ENCODE results near the gene QTRT2.

QTRT2 gene

GRCh38 chr3:114060906-114061655 lies 4.5 kb downstream of the QTRT2 start:
- Histone ChIP-seq H2BK120ac (ENCODE audit: low read depth, low read length) (no peak overlapping the region), H4K91ac (ENCODE audit: low read depth, low read length, poor library complexity) (no peak overlapping the region), H4K8ac (ENCODE audit: low read depth, low read length) (no peak overlapping the region), H2AK5ac (ENCODE audit: low read depth, low read length) (no peak overlapping the region), H3K9ac (ENCODE audit: low read depth, low read length, poor library complexity) (no peak overlapping the region), H3K27ac (replicated peaks; ENCODE audit: low read length) (no peak overlapping the region), H2BK5ac (ENCODE audit: low read length) (no peak overlapping the region), H3K27me3 (ENCODE audit: control insufficient read depth in 3 of 3, insufficient read depth in 3 of 3, low read depth in 1 of 3, low read length in 3 of 3) (no peaks in the 10 kb centered on the region), H3K36me3 (replicated peaks in 1 of 2; ENCODE audit: control insufficient read depth in 2 of 2, insufficient read depth in 2 of 2, low read length in 2 of 2) (peaks cover 4 to 35% of the 10 kb centered on the region in 2 donors), H3K4me3 (ENCODE audit: low read length in 2 of 2) (no peak overlapping the region), H3K14ac (ENCODE audit: low read length) (no peak overlapping the region), H3K79me1 (ENCODE audit: low read depth, low read length) (no peaks in the 10 kb centered on the region), H2BK15ac (ENCODE audit: low read length) (no peak overlapping the region), H2AFZ (ENCODE audit: low read length) (no peak overlapping the region), H2BK12ac (ENCODE audit: low read length) (no peak overlapping the region), H3K23ac (ENCODE audit: low read depth, low read length, poor library complexity) (no peak overlapping the region), H3K4ac (ENCODE audit: low read length) (no peak overlapping the region), H3K18ac (ENCODE audit: low read length) (no peak overlapping the region), H3K4me2 (ENCODE audit: insufficient read depth, low read length, poor library complexity, severe bottlenecking) (no peak overlapping the region), H3K4me1 (ENCODE audit: control insufficient read depth in 2 of 2, insufficient read depth in 1 of 2, low read depth in 1 of 2, low read length in 2 of 2) (peaks cover 0 to 4% of the 10 kb centered on the region in 2 donors), H3K9me3 (replicated peaks in 1 of 2; ENCODE audit: control insufficient read depth in 2 of 2, insufficient read depth in 1 of 2, low read depth in 1 of 2, low read length in 2 of 2) (no peaks in the 10 kb centered on the region)
- no CpG with 5 or more reads among the region's 8 CpGs for WGBS, 2 donors (ENCODE audit: extremely low coverage in 2 of 2, insufficient read length in 2 of 2, insufficient replicate concordance in 1 of 2)
- DNase-seq (ENCODE audit: low spot score), result no peak

- no peak overlapping the region for H2AFZ ChIP-seq (ENCODE audit: low read length)
- no peak overlapping the region for H3K18ac ChIP-seq (ENCODE audit: low read length)
- no peak overlapping the region for H2BK5ac ChIP-seq (ENCODE audit: low read length)
- no peak overlapping the region for H3K4me2 ChIP-seq (ENCODE audit: insufficient read depth, low read length, poor library complexity, severe bottlenecking)
- no CpG with 5 or more reads among the region's 4 CpGs for WGBS, 2 donors (ENCODE audit: extremely low coverage in 2 of 2, insufficient read length in 2 of 2, insufficient replicate concordance in 1 of 2)
- no peak overlapping the region for H4K8ac ChIP-seq (ENCODE audit: low read depth, low read length)
- H2BK120ac ChIP-seq (ENCODE audit: low read depth, low read length), result no peak overlapping the region
- no peak overlapping the region for H2AK5ac ChIP-seq (ENCODE audit: low read depth, low read length)
- peaks cover 11 to 80% of the 10 kb centered on the region in 2 donors for H3K36me3 ChIP-seq (replicated peaks in 1 of 2; ENCODE audit: control insufficient read depth in 2 of 2, insufficient read depth in 2 of 2, low read length in 2 of 2)
- peaks cover 1 to 4% of the 10 kb centered on the region in 2 donors for H3K4me1 ChIP-seq (ENCODE audit: control insufficient read depth in 2 of 2, insufficient read depth in 1 of 2, low read depth in 1 of 2, low read length in 2 of 2)
- H3K4me3 ChIP-seq (ENCODE audit: low read length in 2 of 2), result no peak overlapping the region
- no peak overlapping the region for H4K91ac ChIP-seq (ENCODE audit: low read depth, low read length, poor library complexity)
- H3K79me1 ChIP-seq (ENCODE audit: low read depth, low read length), result no peaks in the 10 kb centered on the region
- no peak overlapping the region for H2BK15ac ChIP-seq (ENCODE audit: low read length)
- H3K9me3 ChIP-seq (replicated peaks in 1 of 2; ENCODE audit: control insufficient read depth in 2 of 2, insufficient read depth in 1 of 2, low read depth in 1 of 2, low read length in 2 of 2), result no peaks in the 10 kb centered on the region
- no peak overlapping the region for H3K14ac ChIP-seq (ENCODE audit: low read length)
- no peak overlapping the region for H3K27ac ChIP-seq (replicated peaks; ENCODE audit: low read length)
- H3K4ac ChIP-seq (ENCODE audit: low read length), result no peak overlapping the region
- no peak overlapping the region for H2BK12ac ChIP-seq (ENCODE audit: low read length)
- no peak overlapping the region for H3K9ac ChIP-seq (ENCODE audit: low read depth, low read length, poor library complexity)
- H3K23ac ChIP-seq (ENCODE audit: low read depth, low read length, poor library complexity), result no peak overlapping the region
- H3K27me3 ChIP-seq (ENCODE audit: control insufficient read depth in 3 of 3, insufficient read depth in 3 of 3, low read depth in 1 of 3, low read length in 3 of 3), result no peaks in the 10 kb centered on the region
- DNase-seq (ENCODE audit: low spot score), result no peak
Observed at GRCh38 chr3:114067804-114068203, 11.3 kb downstream of the QTRT2 start.

GRCh38 chr3:114068336-114068735 lies 11.8 kb downstream of the QTRT2 start:
- H2BK12ac ChIP-seq (ENCODE audit: low read length), result no peak overlapping the region

GRCh38 chr3:114071786-114072185 lies 15.2 kb downstream of the QTRT2 start:
- H3K4me2 ChIP-seq (ENCODE audit: insufficient read depth, low read length, poor library complexity, severe bottlenecking), result no peak overlapping the region
- no peak overlapping the region for H3K18ac ChIP-seq (ENCODE audit: low read length)
- H2BK15ac ChIP-seq (ENCODE audit: low read length), result no peak overlapping the region
- no peak overlapping the region for H2AK5ac ChIP-seq (ENCODE audit: low read depth, low read length)
- H3K23ac ChIP-seq (ENCODE audit: low read depth, low read length, poor library complexity), result no peak overlapping the region
- no CpG with 5 or more reads among the region's 1 CpG for WGBS, 2 donors (ENCODE audit: extremely low coverage in 2 of 2, insufficient read length in 2 of 2, insufficient replicate concordance in 1 of 2)
- H2BK5ac ChIP-seq (ENCODE audit: low read length), result no peak overlapping the region
- peaks cover 1 to 4% of the 10 kb centered on the region in 2 donors for H3K4me1 ChIP-seq (ENCODE audit: control insufficient read depth in 2 of 2, insufficient read depth in 1 of 2, low read depth in 1 of 2, low read length in 2 of 2)
- H3K4me3 ChIP-seq (ENCODE audit: low read length in 2 of 2), result no peak overlapping the region
- H3K79me1 ChIP-seq (ENCODE audit: low read depth, low read length), result no peaks in the 10 kb centered on the region
- no peaks in the 10 kb centered on the region for H3K27me3 ChIP-seq (ENCODE audit: control insufficient read depth in 3 of 3, insufficient read depth in 3 of 3, low read depth in 1 of 3, low read length in 3 of 3)
- no peak overlapping the region for H4K8ac ChIP-seq (ENCODE audit: low read depth, low read length)
- no peaks in the 10 kb centered on the region for H3K9me3 ChIP-seq (replicated peaks in 1 of 2; ENCODE audit: control insufficient read depth in 2 of 2, insufficient read depth in 1 of 2, low read depth in 1 of 2, low read length in 2 of 2)
- peaks cover 18 to 100% of the 10 kb centered on the region in 2 donors for H3K36me3 ChIP-seq (replicated peaks in 1 of 2; ENCODE audit: control insufficient read depth in 2 of 2, insufficient read depth in 2 of 2, low read length in 2 of 2)
- no peak overlapping the region for H2BK12ac ChIP-seq (ENCODE audit: low read length)
- no peak overlapping the region for H3K9ac ChIP-seq (ENCODE audit: low read depth, low read length, poor library complexity)
- DNase-seq (ENCODE audit: low spot score), result no peak
- H3K14ac ChIP-seq (ENCODE audit: low read length), result no peak overlapping the region
- H3K4ac ChIP-seq (ENCODE audit: low read length), result no peak overlapping the region
- no peak overlapping the region for H2AFZ ChIP-seq (ENCODE audit: low read length)
- H3K27ac ChIP-seq (replicated peaks; ENCODE audit: low read length), result no peak overlapping the region
- no peak overlapping the region for H2BK120ac ChIP-seq (ENCODE audit: low read depth, low read length)
- H4K91ac ChIP-seq (ENCODE audit: low read depth, low read length, poor library complexity), result no peak overlapping the region

More at GRCh38 chr3:114068336-114068735, 11.8 kb downstream of the QTRT2 start:
- no peak overlapping the region for H2AFZ ChIP-seq (ENCODE audit: low read length)
- H4K91ac ChIP-seq (ENCODE audit: low read depth, low read length, poor library complexity), result no peak overlapping the region
- no peaks in the 10 kb centered on the region for H3K9me3 ChIP-seq (replicated peaks in 1 of 2; ENCODE audit: control insufficient read depth in 2 of 2, insufficient read depth in 1 of 2, low read depth in 1 of 2, low read length in 2 of 2)
- H3K9ac ChIP-seq (ENCODE audit: low read depth, low read length, poor library complexity), result no peak overlapping the region
- no peak overlapping the region for H2BK15ac ChIP-seq (ENCODE audit: low read length)
- no peak for DNase-seq (ENCODE audit: low spot score)
- H3K4me1 ChIP-seq (ENCODE audit: control insufficient read depth in 2 of 2, insufficient read depth in 1 of 2, low read depth in 1 of 2, low read length in 2 of 2), result peaks cover 1 to 4% of the 10 kb centered on the region in 2 donors
- no peak overlapping the region for H3K14ac ChIP-seq (ENCODE audit: low read length)
- H2BK5ac ChIP-seq (ENCODE audit: low read length), result no peak overlapping the region
- H2AK5ac ChIP-seq (ENCODE audit: low read depth, low read length), result no peak overlapping the region
- no peak overlapping the region for H3K18ac ChIP-seq (ENCODE audit: low read length)
- peaks cover 13 to 85% of the 10 kb centered on the region in 2 donors for H3K36me3 ChIP-seq (replicated peaks in 1 of 2; ENCODE audit: control insufficient read depth in 2 of 2, insufficient read depth in 2 of 2, low read length in 2 of 2)
- no peaks in the 10 kb centered on the region for H3K27me3 ChIP-seq (ENCODE audit: control insufficient read depth in 3 of 3, insufficient read depth in 3 of 3, low read depth in 1 of 3, low read length in 3 of 3)
- H3K27ac ChIP-seq (replicated peaks; ENCODE audit: low read length), result no peak overlapping the region
- no peak overlapping the region for H3K23ac ChIP-seq (ENCODE audit: low read depth, low read length, poor library complexity)
- no peaks in the 10 kb centered on the region for H3K79me1 ChIP-seq (ENCODE audit: low read depth, low read length)
- no peak overlapping the region for H4K8ac ChIP-seq (ENCODE audit: low read depth, low read length)
- no peak overlapping the region for H2BK120ac ChIP-seq (ENCODE audit: low read depth, low read length)
- H3K4me3 ChIP-seq (ENCODE audit: low read length in 2 of 2), result no peak overlapping the region
- no peak overlapping the region for H3K4ac ChIP-seq (ENCODE audit: low read length)
- WGBS, 2 donors (ENCODE audit: extremely low coverage in 2 of 2, insufficient read length in 2 of 2, insufficient replicate concordance in 1 of 2), result no CpG with 5 or more reads among the region's 4 CpGs
- H3K4me2 ChIP-seq (ENCODE audit: insufficient read depth, low read length, poor library complexity, severe bottlenecking), result no peak overlapping the region
